ENCODE measurements around the gene EFCAB12.

The EFCAB12 gene

DNA sequence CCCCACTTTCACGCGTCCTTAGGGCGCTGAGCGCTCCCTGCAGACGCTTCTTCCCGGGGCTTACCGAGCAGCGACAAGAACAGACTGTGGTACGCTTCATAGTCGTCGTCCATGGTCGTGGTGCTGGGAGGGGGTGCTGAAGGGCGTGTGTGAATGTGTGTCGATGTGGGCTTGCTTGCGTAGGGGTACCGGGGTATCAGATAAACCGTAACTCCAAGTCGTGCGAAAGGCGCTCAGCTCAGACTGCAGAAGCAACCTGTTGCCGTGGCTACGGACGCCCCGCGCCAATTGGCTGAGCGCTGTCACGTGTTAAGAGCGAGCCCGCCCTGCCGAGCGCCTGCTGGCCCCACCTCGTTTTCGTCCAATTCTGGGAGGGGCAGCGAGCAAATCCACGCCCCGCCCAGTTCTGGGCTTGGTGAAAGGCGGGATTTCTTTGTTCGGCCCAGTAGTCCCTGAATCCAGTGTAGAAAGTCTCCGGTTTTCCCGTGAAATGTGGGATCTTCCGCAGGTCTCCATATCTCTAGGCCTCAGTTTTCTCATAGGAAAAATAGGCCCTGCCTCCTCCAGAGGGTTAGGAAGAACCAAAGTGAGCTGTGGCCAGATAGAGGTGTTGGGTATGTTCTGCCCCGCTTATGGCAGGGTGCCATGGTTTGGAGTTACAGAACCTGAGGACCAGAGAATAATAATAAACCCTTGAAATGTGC lies at the start of gene EFCAB12:
Gene EFCAB12, minus strand, starts transcription at position 261 of the 704 bp plus-strand sequence. Its CDS starts 148 bp downstream, at position 113.
- DNase-seq (ENCODE audit: low read depth), result peak; percentile 79

DNA sequence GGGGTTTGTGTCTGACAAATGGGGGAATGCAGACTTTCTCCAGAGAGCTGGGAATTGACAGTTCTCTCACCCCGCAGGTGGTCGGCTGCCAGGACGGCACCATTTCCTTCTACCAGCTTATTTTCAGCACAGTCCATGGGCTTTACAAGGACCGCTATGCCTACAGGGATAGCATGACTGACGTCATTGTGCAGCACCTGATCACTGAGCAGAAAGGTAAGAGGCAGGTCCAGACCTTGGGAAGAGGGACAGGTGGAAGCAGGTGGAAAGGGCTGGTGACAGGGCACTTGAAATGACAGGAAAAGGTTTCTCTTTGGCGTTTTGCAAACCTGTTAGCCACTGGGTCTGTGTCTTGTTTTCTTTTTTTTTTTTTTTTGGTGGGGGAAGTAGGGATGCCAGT lies 48.1 kb upstream of the EFCAB12 start:
- DNase-seq (ENCODE audit: low read depth), result no peak

DNA sequence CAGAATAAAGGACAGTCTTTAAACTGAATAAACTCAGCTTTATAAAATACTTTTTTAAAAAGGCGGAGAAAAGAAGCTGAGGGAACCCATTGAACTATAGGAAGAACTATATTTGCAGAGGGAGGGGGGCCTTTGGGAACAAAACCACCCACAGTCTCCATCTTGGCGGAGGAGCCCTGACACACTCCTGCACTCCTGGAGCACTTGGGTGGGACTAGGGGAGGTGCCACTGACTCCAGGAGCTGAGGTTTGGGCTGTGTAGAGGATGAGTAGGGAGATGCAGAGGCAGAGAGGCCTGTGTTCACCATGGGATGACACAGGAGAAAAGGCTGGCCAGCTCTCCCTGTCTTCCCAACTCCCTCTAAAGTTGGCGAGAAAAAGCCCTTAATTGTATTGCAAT lies 47.4 kb upstream of the EFCAB12 start:
- DNase-seq (ENCODE audit: low read depth), result no peak

DNA sequence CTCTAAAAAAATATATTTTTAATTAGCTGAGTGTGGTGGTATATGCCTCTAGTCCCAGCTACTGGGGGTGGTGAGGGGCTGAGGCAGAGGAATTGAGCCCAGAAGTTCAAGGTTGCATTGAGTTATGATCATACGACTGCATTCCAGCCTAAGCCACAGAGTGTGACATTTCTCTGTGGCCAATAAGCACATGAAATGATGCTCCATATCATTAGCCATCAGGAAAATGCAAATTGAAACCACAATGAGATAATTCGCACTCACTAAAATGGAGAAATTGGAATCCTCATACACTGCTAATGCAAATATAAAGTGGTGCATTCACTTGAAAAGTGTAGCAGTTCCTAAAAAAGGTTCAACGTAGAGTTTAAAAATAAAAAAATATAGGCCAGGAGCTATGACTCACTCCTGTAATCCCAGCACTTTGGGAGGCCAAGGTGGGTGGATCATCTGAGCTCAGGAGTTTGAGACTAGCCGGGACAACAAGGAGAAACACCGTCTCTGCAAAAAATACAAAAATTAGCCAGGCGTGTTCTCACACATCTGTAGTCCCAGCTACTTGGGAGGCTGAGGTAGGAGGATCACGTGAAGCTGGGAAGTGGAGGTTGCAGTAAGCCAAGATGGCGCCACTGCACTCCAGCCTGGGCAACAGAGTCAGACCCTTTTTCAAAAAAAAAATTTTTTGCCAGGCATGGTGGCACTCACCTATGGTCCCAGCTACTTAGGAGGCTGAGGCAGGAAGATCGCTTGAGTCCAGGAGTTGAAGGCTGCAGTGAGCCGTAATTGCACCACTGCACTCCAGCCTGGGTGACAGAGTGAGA lies 46.8 kb upstream of the EFCAB12 start:
- DNase-seq (ENCODE audit: low read depth), result no peak

DNA sequence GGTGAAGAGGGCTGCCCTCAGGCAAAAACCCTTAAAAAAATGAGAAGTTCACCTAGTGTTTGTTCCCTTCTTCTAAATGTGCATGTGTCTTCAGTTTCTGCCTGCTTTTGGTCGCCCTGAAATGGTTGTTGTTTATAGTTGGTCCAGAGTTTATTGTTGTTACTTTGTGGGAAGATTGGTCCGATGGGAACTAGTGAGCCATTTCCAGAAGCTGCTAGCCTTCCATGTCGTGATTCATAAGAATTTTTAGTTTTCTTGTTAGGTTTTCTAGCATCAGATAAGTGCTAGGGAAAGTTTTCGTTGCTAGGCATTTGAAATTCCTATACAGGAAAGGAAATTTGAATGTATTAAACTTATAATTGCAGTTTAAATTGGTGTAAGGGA lies 45.3 kb upstream of the EFCAB12 start:
- no peak for DNase-seq (ENCODE audit: low read depth)

DNA sequence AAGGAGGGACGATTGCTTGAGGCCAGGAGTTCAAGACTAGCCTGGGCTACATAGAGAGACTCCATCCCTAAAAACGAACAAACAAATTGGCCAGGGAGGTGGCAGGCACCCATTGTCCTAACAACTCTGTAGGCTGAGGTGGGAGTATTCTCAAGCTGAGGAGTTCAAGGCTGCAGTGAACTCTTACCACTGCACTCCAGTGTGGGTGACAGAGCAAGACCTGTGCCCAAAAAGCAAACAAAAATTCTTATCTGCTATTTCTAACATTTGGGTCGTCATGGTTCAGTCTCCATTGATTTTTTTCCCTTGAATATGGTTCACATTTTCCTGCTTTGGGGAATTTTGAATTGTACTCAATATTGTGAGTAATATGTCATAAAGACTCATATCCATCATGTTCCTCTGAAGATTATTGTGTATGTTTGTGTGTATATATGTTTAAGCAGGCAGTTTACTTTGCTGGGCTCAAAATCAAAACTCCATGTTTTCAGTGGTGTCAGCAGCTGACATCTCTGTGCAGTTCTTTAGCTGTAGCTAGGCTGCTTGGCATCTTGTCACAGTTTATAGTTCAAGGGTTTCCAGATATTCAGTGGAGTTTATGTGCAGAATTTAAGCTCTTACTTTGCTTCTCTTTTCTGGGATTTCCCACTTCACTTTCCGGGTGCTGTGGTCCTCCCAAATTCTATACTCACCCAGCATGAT lies 44.8 kb upstream of the EFCAB12 start:
- no peak for DNase-seq (ENCODE audit: low read depth)

DNA sequence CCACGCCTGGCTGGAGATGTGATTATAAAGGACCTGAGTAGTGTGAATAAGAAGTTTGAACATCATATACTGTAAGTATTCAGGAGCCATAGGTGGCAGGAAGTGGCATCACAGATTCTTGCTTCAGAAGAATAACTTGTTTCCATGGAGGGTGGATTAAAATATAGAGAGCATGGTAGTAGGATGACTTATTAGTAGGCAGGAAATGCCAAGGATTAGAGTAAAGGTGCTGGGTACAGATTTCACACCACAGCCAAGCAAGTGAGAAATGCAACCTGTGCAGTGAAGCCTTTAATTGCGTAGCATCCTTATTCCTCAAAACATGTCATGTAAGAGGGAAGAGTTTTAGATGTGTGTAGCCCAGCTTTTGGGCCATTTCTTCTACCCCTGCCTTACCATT lies 42.4 kb upstream of the EFCAB12 start:
- no peak for DNase-seq (ENCODE audit: low read depth)

DNA sequence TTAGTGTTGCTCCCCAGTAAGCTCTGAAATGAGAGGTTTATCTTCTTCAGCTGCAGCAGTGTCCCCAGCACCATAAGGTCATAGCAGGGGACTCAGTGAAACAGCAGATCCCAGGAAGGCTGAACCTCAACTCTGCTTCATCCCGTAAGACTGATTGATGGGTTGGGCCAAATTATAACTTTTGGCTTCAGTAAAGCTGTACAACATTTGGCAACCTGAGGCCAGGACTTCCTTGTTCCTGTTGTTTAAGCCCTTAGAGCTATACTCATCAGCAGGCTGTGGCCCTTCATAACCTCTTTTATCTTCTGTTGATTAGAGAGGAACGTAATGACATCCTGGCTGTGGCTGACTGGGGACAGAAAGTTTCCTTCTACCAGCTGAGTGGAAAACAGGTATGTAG lies 40.6 kb upstream of the EFCAB12 start:
- no peak for DNase-seq (ENCODE audit: low read depth)

DNA sequence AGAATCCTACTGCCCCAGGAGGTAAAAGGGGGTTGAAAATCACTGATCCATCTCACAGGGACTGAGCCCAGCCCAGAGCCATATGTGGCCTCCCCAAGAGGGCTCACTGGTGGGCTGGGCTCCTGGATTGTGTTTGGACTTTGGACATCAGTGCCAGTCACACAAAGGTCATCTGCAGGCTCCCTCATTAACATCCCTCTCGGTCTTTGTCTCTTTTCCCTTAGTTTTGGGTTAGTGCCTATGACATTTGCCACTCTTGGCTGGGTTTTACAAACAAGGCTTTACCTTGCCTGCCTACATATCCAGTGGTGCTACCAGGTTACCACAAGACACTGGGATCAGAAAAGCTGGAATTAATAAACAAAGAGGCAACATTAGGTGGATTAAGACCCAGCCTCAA lies 39.5 kb upstream of the EFCAB12 start:
- DNase-seq (ENCODE audit: low read depth), result no peak

DNA sequence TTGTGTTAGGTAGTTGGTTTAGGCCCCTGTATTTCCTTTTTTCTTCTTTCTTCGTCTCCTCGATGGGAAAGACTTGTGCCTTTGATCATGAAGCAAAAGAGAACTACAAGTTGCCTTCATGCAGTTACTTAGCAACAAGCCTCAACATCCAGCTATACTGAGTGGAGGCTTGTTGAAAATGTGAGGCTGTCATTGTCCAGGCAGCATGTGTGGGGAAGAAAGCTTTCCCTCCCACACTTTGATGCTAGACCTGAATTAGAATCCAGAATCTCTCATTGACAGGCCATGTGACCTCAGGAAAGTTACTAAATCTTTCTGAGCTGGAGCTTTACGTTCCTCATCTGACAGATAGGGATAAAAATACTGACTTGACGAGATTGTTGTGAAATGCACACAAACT lies 35.3 kb upstream of the EFCAB12 start:
- DNase-seq (ENCODE audit: low read depth), result no peak

DNA sequence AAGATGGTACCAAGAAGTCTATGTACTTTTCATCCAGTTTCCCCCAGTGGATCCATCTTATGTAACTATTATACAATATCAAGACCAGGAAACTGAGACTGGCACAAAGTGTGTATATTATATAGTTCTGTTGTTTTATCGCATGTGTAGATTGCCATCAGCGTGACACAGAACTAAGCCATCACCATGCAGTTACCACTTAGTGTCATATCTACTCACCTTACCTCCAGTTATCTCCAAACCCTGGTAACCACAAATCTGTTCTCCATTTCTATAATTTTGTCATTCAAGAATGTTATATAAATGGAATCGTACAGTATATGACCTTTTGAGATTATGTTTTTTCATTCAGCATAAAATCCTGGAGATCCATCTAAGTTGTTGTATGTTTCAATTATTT lies 34.7 kb upstream of the EFCAB12 start:
- DNase-seq (ENCODE audit: low read depth), result no peak

DNA sequence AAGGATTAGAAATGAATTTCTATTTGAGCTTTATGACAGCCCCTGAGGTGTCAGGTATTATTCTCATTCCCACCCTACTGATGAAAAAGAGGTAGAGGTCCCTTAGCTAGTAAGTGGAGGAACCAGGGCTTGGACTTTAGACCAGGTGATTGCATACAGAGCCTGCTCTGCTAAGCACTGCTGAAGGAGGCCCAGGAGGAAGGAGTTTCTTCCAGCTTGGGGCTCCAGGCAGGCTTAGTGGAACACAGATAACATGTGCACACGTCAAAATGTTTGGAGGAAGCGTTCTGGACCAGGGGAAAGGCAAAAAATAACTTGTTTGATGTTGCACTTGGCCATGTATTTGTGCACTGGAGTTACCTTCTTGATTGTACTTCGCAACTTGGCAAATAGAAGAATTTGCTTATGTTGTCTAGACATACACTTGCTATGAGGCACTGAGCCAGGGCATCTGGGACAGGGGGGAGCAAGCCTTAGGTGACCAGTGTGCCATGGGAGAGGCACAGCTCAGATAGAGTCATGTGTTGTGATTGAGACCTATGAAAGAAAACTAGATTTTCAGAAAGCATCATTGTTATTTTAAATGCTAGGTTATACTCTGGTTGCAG lies 34.0 kb upstream of the EFCAB12 start:
- DNase-seq (ENCODE audit: low read depth), result no peak

DNA sequence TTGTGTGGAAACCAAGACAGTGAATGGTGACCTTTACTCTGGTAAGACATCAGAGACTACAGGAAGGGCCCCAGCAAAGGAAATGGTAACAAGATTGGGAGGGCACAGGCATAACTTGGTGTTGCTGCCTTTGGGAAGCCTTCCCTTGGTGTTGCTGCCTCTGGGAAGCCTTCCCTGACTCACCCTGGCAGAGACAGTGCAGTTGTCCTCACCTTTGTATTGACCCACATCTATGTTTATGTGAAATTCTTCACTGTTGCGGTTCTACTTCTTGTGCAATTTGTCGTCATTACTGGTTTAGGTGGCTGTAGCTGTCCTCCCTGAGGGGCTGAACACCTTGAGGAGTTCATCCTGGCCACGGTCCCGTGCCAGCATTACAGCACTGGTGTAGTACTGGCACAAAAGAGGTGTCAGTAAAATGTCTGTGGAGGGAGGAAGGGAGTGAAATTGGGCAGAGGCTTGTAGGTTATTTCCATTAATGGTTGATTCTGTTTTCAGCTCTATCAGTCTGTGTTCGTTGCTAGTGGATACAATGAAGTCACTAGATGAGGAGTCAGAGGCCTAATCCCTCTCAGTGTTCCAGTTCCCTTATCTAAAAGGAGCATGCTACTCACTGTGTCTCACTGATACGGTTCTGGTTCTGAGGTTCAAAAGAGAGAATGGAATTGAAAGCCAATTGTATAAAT lies 33.2 kb upstream of the EFCAB12 start:
- no peak for DNase-seq (ENCODE audit: low read depth)

DNA sequence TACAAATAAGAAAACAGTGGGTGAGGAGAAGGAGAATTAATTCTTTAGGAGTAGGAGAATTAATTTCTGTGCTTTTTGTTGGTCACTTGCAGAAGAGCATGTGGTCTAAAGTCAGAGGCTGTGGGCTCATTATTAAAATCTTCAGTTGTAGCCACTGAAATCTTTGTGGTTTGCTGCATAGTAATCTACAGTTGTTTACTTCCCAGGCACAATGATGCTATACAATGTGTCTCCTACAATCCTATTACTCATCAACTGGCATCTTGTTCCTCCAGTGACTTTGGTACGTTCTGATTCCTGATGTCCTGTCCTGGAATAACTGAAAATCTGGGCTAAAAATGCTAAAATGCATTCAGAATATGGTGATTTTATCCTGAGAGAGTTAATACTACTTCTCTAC lies 32.6 kb upstream of the EFCAB12 start:
- no peak for DNase-seq (ENCODE audit: low read depth)

DNA sequence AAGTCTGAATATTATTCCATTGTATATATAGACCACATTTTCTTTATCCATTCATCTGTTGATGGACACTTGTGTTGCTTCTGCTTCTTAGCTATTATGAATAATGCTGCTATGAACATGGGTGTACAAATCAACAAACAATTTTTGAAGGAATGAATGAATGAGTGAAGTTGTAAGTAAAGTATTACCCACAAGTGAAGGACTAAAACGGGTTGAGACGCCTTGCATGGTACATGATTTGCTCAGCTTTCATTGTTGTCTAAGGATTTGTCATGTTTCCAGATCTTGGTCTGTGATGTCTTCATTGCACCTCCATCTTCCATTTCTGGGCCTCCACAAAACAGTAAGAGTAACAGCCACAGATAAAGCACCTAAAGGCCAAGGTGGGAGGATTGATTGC lies 32.1 kb upstream of the EFCAB12 start:
- DNase-seq (ENCODE audit: low read depth), result no peak

DNA sequence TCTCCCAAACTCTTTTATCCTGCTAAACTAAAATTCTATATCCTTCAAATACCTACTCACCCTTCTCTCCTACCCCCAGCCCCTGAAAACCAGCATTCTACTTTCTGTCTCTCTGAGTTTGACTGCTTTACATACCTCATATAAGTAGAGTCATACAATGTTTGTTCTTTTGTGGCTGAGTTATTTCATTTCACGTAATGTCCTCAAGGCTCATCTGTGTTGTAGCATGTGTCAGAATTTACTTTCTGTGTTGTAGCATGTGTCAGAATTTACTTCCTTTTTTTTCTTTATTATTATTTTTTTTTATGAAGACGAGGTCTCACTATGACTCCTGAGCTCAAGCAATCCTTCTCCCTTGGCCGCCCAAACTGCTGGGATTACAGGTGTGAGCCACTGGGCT lies 31.7 kb upstream of the EFCAB12 start:
- no peak for DNase-seq (ENCODE audit: low read depth)

DNA sequence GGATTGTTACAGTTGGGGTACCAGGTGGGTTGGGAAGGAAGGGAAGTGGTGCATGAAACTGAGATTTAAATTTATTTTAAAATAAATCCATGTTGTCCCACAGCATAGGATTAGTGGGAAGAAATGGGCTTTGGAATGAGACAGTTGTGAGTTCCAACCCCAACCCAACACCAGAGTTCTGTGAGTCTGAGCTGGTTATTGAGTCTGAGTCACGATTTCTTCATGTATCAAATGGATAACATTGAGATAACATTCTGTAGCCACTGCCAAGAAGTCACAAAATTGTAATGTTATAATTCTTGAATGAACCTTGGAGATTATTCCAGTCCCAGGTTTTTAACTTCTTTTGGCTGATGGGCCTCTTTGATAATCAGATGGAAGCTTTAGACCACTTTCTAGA lies 25.3 kb upstream of the EFCAB12 start:
- no peak for DNase-seq (ENCODE audit: low read depth)

DNA sequence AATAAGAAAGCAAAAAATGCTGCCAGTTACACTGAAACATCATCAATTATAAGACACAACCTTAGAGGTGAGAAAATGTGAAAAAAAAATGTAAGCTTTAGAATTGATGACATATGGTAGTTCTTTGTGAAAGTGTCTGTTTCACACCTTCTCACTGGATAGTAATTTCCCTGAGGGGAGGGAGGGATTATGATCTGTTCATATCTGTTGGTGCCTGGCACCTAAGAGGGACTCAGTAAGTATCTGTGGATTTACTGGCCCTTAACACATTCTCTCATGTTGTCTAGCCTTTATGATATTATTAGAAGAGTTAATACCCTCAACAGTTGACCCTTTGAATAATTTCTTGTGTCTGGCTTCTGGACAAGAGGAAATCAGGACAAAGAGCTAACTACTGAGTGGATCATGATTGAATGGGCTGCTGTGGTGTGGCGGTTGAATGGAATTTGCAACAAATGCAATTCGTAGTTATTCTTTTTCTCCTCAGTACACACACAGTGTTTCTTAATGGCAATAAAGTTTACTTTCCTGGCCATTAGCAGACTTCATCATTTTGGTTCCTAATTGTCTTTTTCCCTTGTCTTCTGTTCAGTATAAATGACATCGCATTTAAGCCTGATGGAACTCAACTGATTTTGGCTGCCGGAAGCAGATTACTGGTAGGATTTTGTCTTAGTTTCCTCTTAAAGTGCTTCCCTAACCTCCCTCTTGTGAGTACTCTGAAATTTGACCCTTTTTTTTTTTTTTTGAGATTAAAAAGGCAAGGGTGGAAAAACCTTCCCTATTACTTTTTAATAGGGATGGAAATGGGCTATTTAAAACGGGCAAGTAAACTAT lies 21.1 kb upstream of the EFCAB12 start:
- DNase-seq (ENCODE audit: low read depth), result no peak

DNA sequence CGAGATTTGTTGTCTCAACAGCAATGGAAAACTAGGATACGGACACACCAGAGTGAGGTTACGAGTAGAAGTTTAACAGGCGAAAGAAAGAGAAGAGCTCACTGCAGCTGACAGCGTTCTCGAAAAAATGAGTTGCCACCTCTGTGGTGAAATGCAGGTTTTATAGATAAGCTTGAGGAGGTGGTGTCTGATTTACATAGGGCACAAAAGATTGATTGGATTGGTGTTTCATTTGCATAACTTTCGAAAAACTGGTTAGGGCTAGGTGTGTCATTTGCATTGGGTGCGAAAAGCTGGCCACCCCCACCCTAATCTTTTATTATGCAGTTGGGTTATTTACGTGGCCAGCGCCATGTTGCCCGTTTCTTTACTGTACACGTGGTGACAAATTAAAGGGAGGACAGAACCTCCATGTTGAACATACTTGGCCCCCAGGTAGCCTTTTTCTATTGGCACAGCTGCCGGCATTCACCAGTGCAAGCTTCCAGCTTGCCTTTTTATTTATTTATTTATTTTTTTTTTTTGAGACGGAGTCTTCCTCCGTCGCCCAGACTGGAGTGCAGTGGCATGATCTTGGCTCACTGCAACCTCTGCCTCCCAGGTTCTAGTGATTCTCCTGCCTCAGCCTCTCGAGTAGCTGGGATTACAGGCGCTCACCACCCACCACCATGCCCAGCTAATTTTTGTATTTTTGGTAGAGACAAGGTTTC lies 19.9 kb upstream of the EFCAB12 start:
- DNase-seq (ENCODE audit: low read depth), result no peak

DNA sequence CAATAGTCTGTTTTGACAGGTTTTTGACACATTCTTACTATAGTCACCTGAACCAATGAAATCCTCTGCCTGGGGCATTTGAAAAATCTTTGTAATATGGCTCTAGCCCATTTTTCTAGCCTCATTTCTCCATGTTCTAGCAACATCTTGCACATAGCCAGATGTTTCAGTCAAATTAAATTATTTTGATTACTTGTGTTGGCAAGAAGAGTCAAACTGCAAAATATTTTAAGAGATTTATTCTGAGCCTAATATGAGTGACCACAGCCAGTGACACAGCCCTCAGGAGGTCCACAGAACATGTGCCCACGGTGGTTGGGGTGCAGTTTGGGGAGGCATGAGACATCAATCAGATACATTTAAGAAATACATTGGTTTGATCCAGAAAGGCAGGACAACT lies 18.5 kb upstream of the EFCAB12 start:
- no peak for DNase-seq (ENCODE audit: low read depth)

DNA sequence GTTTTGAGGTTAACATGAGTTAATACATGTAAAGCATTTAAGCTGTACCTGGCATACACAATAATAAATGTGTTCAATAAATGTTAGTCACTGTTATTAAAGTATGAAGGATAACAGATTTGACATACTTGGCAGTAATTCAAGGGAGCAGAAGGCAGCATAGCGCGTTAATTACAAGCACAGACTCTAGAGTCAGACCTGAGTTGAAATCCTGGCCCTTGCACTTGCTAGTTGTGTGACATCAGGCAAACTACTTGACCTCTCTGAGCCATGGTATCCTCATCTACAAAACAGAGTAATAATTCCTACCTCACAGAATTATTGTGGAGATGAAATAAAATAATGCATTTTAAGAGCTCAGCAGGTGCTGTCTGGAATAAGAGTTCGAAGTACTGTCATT lies 17.0 kb upstream of the EFCAB12 start:
- DNase-seq (ENCODE audit: low read depth), result no peak
